Measurements from ENCODE around the gene CHMP5. TPM values are rescaled to one million over a fixed set of nuclear protein-coding genes. Genes with fewer than 3 reads are reported as not detected.

The CHMP5 gene
- 73.0 TPM for total RNA-seq

GRCh38 chr9:33264473-33265177 is at the start of gene CHMP5, which contains the start of gene BAG1:
TSS of gene CHMP5 (plus strand) at chr9:33265049. CDS start at chr9:33265079, 30 bp downstream.
TSS of gene BAG1 (minus strand) at chr9:33264708.
- ATAC-seq (peak; percentile 99), DNase-seq (ENCODE audit: low spot score) (peak; percentile 100)
- intact Hi-C loops (cut with DNase I), result no loop called here

GRCh38 chr9:33220681-33221567 is 43.9 kb upstream of the CHMP5 start:
- no peak for DNase-seq (ENCODE audit: low spot score)
- peak; percentile 42 for ATAC-seq
- intact Hi-C loops (cut with DNase I), result no loop called here

GRCh38 chr9:33221568-33221884 is 43.3 kb upstream of the CHMP5 start:
- DNase-seq (ENCODE audit: low spot score) (no peak), ATAC-seq (peak; percentile 18)
- intact Hi-C loops (cut with DNase I), result no loop called here

GRCh38 chr9:33222031-33222430 is 42.8 kb upstream of the CHMP5 start:
- DNase-seq (ENCODE audit: low spot score) (no peak), ATAC-seq (no peak)
- intact Hi-C loops (cut with DNase I), result no loop called here

GRCh38 chr9:33223696-33224095 is 41.2 kb upstream of the CHMP5 start:
- DNase-seq (ENCODE audit: low spot score) (peak; percentile 7), ATAC-seq (no peak)
- intact Hi-C loops (cut with DNase I), result no loop called here

GRCh38 chr9:33225319-33226147 is 39.3 kb upstream of the CHMP5 start:
- DNase-seq (ENCODE audit: low spot score), result peak; percentile 81
- peak; percentile 70 for ATAC-seq
- intact Hi-C loops (cut with DNase I), result loop anchor here (5.0 kb wide), 1 partner anchor 143 kb away; no protein-coding TSS in a partner anchor

GRCh38 chr9:33227008-33227398 is 37.8 kb upstream of the CHMP5 start:
- intact Hi-C loops (cut with DNase I), result loop anchor here (5.0 kb wide), 1 partner anchor 145 kb away; no protein-coding TSS in a partner anchor

GRCh38 chr9:33227741-33228140 is 37.1 kb upstream of the CHMP5 start:
- DNase-seq (ENCODE audit: low spot score) (no peak), ATAC-seq (no peak)
- intact Hi-C loops (cut with DNase I), result loop anchor here (5.0 kb wide), 1 partner anchor 145 kb away; no protein-coding TSS in a partner anchor

More at GRCh38 chr9:33227008-33227398, 37.8 kb upstream of the CHMP5 start:
- DNase-seq (ENCODE audit: low spot score) (no peak), ATAC-seq (peak; percentile 77)

GRCh38 chr9:33228606-33229005 is 36.2 kb upstream of the CHMP5 start:
- no peak for DNase-seq (ENCODE audit: low spot score)
- ATAC-seq, result no peak
- intact Hi-C loops (cut with DNase I), result loop anchor here (5.0 kb wide), 1 partner anchor 146 kb away; no protein-coding TSS in a partner anchor

GRCh38 chr9:33229359-33230114 is 35.3 kb upstream of the CHMP5 start:
- DNase-seq (ENCODE audit: low spot score), result no peak
- intact Hi-C loops (cut with DNase I), result loop anchor here (5.0 kb wide), 1 partner anchor 147 kb away; no protein-coding TSS in a partner anchor
- ATAC-seq, result no peak

- DNase-seq (ENCODE audit: low spot score), result no peak
- intact Hi-C loops (cut with DNase I), result no loop called here
- ATAC-seq, result no peak
Measured at GRCh38 chr9:33230756-33231622, 33.9 kb upstream of the CHMP5 start.

- intact Hi-C loops (cut with DNase I), result no loop called here
- DNase-seq (ENCODE audit: low spot score) (no peak), ATAC-seq (no peak)
Measured at GRCh38 chr9:33231623-33231942, 33.3 kb upstream of the CHMP5 start.

- intact Hi-C loops (cut with DNase I), result no loop called here
- ATAC-seq (no peak), DNase-seq (ENCODE audit: low spot score) (no peak)
Measured at GRCh38 chr9:33232815-33233214, 32.0 kb upstream of the CHMP5 start.

- ATAC-seq (peak; percentile 38), DNase-seq (ENCODE audit: low spot score) (peak; percentile 66)
- intact Hi-C loops (cut with DNase I), result no loop called here
Measured at GRCh38 chr9:33233626-33234342, 31.1 kb upstream of the CHMP5 start.

GRCh38 chr9:33234511-33235467 is 30.1 kb upstream of the CHMP5 start:
- ATAC-seq (no peak), DNase-seq (ENCODE audit: low spot score) (no peak)
- intact Hi-C loops (cut with DNase I), result no loop called here

GRCh38 chr9:33236571-33236970 is 28.3 kb upstream of the CHMP5 start:
- no peak for ATAC-seq
- intact Hi-C loops (cut with DNase I), result no loop called here
- DNase-seq (ENCODE audit: low spot score), result no peak

All from sciatic nerve (tissue), 2 donors.